SK-N-SH (cell line): ENCODE measurements around the gene COL5A2. TPM values are rescaled to one million over a fixed set of nuclear protein-coding genes. Genes with fewer than 3 reads are reported as not detected.

ENCODE experiments used
- CTCF ChIP-seq: fragments of 200-600 bp; sonication (generic); IDR thresholded peaks from 2 replicates; pipeline ENCODE4 v1.6.1; 2017; ENCODE audit warnings: antibody characterized with exemption, mild to moderate bottlenecking, moderate library complexity
- EP300 ChIP-seq, 2 experiments: IDR thresholded peaks; 2 replicates each; pipeline versions ENCODE4 v1.4.0 to v1.6.1; 2012; ENCODE audit warnings: borderline replicate concordance in 1 of 2, low read depth in 1 of 2, low read length in 1 of 2
- FOSL2 ChIP-seq: IDR thresholded peaks from 2 replicates; pipeline ENCODE4 v1.4.0; 2012; ENCODE audit warnings: low read depth, mild to moderate bottlenecking, moderate library complexity, borderline replicate concordance
- GABPA ChIP-seq: IDR thresholded peaks from 2 replicates; pipeline ENCODE4 v1.4.0; 2012; ENCODE audit warnings: low read depth, mild to moderate bottlenecking
- GATA2 ChIP-seq: sonication (generic); formaldehyde crosslinking; IDR thresholded peaks from 2 replicates; pipeline ENCODE4 v1.5.0; 2020; ENCODE audit warnings: mild to moderate bottlenecking, missing genetic modification reagents
- NFIC ChIP-seq: IDR thresholded peaks from 2 replicates; pipeline ENCODE4 v1.4.0; 2012; ENCODE audit warnings: borderline replicate concordance
- POLR2AphosphoS5 ChIP-seq: IDR thresholded peaks from 2 replicates; pipeline ENCODE4 v1.6.1; 2012; ENCODE audit warnings: low read depth, low read length
- RAD21 ChIP-seq: IDR thresholded peaks from 2 replicates; pipeline ENCODE4 v1.6.1; 2012; ENCODE audit warnings: mild to moderate bottlenecking, low read length
- REST ChIP-seq: IDR thresholded peaks from 2 replicates; pipeline ENCODE4 v1.6.1; 2012; ENCODE audit warnings: mild to moderate bottlenecking, low read depth, low read length, moderate library complexity
- RFX5 ChIP-seq: IDR thresholded peaks from 2 replicates; pipeline ENCODE4 v1.6.1; 2012; ENCODE audit warnings: mild to moderate bottlenecking, improper control_type of control experiment, low read length
- RXRA ChIP-seq: IDR thresholded peaks from 2 replicates; pipeline ENCODE4 v1.4.0; 2012; ENCODE audit warnings: low read depth, mild to moderate bottlenecking, borderline replicate concordance
- TCF12 ChIP-seq: IDR thresholded peaks from 2 replicates; pipeline ENCODE4 v1.4.0; 2012
- TEAD4 ChIP-seq: IDR thresholded peaks from 2 replicates; pipeline ENCODE4 v1.4.0; 2012; ENCODE audit warnings: mild to moderate bottlenecking, borderline replicate concordance; ENCODE audit not compliant: insufficient read depth
- USF1 ChIP-seq: IDR thresholded peaks from 2 replicates; pipeline ENCODE4 v1.4.0; 2012; ENCODE audit warnings: low read depth, borderline replicate concordance
- ZBTB33 ChIP-seq: IDR thresholded peaks from 2 replicates; pipeline ENCODE4 v1.4.0; 2012; ENCODE audit warnings: low read depth, borderline replicate concordance
- polyA plus RNA-seq, 3 experiments: library from polyadenylated mRNA; depleted of rRNA; stranded (reverse); fragments of >200 nt; gene quantifications; 2 replicates each; pipeline ENCODE4 v1.2.3, GENCODE V29; 2012
- TF ChIP-seq, protein P1 (sequence below): IDR thresholded peaks from 2 replicates; pipeline ENCODE4; 2012

The COL5A2 gene
- polyA plus RNA-seq, 1 of the 3 experiments (the other 2 are of a cell fraction), result 20.4 TPM

GRCh38 chr2:189155795-189156194 lies 23.8 kb downstream of the COL5A2 start (continued):
- TF ChIP-seq CTCF (no peak), ZBTB33 (no peak), REST (no peak), FOSL2 (0 out of 2 replicates have a peak, but pooled peaks have one; percentile 4), USF1 (no peak), RAD21 (no peak), RFX5 (no peak), NFIC (0 out of 2 replicates have a peak, but pooled peaks have one; percentile 12), POLR2AphosphoS5 (no peak), GATA2 (CRISPR knock-in tag) (no peak), TCF12 (peak; percentile 32; the same call in 1 of the 2 replicates), EP300 (IDR thresholded peaks at IDR 0.05; ENCODE audit: borderline replicate concordance in 1 of 2, low read depth in 1 of 2, low read length in 1 of 2) (no peak), GABPA (no peak), TEAD4 (no peak), RXRA (no peak)
- TF ChIP-seq, protein P1, sequence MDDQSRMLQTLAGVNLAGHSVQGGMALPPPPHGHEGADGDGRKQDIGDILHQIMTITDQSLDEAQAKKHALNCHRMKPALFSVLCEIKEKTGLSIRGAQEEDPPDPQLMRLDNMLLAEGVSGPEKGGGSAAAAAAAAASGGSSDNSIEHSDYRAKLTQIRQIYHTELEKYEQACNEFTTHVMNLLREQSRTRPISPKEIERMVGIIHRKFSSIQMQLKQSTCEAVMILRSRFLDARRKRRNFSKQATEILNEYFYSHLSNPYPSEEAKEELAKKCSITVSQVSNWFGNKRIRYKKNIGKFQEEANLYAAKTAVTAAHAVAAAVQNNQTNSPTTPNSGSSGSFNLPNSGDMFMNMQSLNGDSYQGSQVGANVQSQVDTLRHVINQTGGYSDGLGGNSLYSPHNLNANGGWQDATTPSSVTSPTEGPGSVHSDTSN, result no peak
